Stimulated activated CD8-positive, alpha-beta memory T cell treated with anti-CD3 and anti-CD28 coated beads, Interleukin-2, amount 100 ng/mL, for 48 hours (primary cell): Measurements from ENCODE around the gene MMP15.
"Not testable (repeated sequence)": the region's sequence is repeated elsewhere in the genome, so short reads cannot be mapped to it uniquely, and the experiment has no call there.

Experiments
- DNase-seq, 2 donors: peaks; one replicate each; pipeline ENCODE4 v3.0.0-alpha.2; 2020; ENCODE audit warnings: low read depth in 2 of 2

Gene MMP15

DNA sequence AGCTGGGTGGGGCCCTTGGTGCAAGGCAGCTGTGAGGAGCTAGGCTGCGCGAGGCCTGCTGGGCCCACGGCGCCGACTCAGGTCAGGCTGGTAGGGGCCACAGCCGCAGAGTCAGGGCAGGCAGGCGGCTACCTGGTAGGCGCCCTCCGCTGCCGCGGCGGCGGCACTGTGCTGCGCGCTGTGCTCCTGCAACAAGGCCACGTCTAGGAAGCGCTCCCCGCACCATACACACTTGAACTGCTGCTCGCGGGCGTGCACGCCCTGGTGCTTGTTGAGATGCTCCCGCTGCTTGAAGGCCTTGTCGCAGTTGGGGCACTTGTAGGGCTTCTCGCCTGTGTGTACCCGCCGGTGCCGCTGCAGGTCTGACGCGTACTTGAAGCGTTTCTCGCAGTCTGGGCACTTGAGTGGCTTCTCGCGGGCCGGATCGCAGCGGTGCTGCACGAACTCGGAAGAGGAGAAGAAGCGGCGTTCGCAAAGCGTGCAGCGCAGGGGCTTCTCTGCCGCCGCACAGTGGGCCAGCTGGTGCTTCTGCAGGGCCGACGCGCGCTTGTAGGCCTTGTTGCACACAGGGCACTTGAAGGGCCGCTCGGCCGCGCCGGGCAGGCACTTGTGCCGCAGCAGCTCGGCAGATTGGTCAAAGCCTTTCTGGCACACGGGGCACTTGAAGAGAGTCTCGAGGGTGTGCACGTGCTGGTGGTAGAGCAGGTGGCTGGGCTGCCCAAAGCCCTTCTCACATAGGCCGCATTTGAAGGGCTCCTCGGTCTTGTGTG, 29.0 kb upstream of the MMP15 start:
- DNase-seq: no peak

DNA sequence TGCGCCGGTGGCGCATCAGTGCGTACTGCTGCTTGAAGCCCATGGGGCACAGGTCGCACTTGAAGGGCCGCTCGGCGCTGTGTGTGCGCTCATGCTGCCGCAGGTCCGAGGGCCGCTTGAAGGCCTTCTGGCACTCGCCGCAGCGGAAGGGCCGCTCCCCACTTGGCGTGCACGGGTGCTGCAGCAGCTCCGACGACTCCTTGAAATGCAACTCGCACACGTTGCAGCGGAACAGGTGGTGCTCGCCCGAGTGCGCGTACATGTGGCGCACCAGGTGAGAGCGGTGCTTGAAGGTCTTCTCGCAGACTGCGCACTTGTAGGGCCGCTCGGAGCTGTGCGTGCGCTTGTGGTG, 28.4 kb upstream of the MMP15 start:
- DNase-seq: no peak

GRCh38 chr16:57997528-57998265, 27.9 kb upstream of the MMP15 start:
- DNase-seq: no peak

GRCh38 chr16:57998486-57998885, 27.1 kb upstream of the MMP15 start:
- peak; percentile 45 to 60 for DNase-seq

GRCh38 chr16:57998992-57999365, 26.6 kb upstream of the MMP15 start:
- DNase-seq: no peak

- DNase-seq: no peak
Observed at GRCh38 chr16:57999366-57999970, 26.1 kb upstream of the MMP15 start.

DNA sequence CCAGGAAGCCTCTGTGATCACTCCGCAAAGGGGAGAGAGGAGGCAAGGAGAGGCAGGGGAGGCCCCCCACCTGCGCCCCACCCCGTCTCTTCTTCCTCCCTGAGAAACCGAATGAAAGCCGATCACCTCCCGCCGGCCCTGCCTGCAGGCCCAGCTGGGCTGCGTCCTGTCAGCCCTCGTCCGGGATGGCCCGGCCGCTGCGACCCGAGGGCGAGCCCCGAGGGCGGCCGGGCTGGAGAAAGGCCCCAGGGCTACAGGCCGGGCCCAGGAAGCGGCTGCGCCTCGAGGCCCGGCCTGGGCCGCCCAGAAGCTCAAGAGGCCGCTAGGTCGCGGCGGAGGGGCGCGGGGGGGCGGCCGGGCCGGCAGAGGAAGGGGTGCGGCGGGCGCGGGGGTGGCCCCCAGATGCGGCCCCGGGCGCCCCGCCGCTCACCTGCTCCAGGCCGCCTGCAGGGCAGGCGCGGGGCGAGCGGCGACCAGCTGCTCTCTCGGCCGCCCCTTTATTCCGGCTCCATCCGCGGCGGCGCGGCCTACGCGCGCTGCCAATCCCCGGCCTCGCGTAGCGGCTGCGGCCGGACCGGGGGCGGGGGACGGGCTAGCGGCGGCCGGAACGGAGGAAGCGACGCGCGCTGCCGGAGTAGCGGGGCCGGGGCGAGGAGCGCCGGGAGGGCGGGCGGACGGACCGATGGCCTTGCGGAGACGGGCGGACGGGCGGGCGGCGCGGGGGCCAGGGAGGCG, 25.4 kb upstream of the MMP15 start, which contains the start of gene ZNF319:
Gene ZNF319 (minus strand): TSS at position 702 of the 735 bp plus-strand sequence. CDS start 2,407 bp downstream, outside the sequence.
- DNase-seq: no peak

GRCh38 chr16:58000706-58001676, 24.6 kb upstream of the MMP15 start, which contains the start of gene USB1:
Gene USB1, plus strand, starts transcription at chr16:58001407. Its CDS starts 77 bp downstream, at chr16:58001484.
- DNase-seq: peak; percentile 75 to 81

DNA sequence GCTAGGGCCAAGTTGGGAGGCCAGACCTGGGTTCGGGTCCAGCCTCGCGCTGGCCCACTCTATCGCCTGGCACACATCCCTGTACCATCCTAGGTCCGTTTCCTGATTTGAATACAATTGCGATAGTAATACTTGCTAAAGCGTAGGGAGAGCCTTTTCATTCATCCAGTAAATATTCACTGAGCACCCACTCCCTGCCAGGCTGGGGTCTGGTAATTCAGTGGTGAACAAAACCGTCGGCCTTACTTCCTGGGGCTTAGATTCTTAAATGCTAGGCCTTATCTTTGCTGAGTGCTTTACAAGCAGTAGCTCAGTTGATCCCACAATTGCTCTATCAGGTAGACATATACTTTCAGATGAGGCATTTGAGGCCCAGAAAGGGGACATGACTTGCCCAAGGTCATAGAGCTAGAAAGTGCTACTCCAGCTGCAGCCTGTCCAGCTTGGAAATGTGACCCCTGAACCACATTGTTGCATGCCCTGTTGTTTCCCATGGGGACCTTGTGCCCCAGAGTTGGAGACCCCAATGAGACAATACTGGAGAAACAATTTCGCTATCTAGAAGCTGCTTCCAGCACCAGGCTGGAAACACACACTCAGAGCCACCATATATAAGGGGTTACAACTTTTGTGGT, 23.7 kb upstream of the MMP15 start:
- DNase-seq: no peak

DNA sequence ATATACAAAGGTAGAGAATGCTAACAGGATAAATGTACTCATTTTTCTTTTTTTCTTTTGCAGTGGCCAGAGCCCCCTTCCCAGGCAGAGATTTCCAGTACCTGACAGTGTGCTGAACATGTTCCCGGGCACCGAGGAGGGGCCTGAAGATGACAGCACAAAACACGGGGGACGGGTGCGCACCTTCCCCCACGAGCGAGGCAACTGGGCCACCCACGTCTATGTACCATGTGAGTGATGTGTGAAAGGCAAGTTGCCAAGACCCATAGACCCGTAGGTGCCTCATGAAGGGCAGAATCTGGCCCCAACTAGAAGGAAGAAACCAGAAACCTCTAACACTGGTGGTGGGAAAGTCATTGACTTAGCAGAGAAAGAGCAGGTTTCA, 23.1 kb upstream of the MMP15 start:
- DNase-seq: no peak

DNA sequence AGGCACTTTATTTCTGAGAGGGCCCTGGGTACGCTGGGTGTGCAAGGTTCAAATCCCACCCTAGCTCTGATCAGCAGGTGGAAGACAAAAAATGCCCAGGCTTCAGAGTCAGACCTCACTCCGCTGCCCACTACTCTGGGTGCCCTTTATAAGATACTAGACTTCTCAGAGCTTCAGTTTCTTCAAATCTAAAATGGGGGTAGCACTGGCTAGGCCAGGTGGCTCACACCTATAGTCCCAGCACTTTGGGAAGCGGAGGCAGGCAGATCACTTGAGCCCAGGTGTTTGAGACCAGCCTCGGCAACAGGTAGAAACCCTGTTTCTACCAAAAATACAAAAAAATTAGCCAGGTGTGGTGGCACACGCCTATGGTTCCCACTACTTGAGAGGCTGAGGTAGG, 22.6 kb upstream of the MMP15 start:
- DNase-seq: no peak

DNA sequence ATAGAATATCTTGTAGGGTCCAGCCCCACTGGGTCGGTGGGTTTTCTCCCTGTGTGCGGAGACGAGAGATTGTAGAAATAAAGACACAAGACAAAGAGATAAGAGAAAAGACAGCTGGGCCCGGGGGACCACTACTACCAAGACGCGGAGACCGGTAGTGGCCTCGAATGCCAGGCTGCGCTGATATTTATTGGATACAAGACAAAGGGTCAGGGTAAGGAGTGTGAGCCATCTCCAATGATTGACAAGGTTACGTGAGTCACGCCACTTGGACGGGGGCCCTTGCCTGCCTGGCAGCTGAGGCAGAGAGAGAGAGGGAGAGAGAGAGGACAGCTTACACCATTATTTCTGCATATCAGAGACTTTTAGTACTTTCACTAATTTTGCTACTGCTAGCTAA, 20.8 kb upstream of the MMP15 start:
- not testable (repeated sequence) for DNase-seq

DNA sequence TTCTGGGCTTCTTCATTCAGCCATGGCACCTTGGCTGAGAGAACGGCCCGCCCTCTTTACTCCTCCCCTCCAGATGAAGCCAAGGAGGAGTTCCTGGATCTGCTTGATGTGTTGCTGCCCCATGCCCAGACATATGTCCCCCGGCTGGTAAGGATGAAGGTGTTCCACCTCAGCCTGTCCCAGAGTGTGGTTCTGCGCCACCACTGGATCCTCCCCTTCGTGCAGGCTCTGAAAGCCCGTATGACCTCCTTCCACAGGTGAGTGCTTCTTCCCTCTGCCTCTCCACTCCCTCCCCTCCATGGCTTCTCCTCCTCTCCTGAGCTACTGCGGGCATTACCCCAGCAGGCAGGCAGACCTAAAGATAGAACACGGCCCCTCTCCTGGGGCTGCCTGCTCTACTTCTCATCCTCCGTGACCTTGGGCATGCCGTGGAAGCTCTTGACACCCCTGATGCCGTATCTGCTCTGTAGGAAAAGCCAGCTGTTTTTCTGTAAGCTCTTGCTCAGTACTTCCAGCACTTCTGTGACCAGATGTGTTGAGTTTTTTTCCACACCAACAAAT, 15.6 kb upstream of the MMP15 start:
- no peak for DNase-seq

DNA sequence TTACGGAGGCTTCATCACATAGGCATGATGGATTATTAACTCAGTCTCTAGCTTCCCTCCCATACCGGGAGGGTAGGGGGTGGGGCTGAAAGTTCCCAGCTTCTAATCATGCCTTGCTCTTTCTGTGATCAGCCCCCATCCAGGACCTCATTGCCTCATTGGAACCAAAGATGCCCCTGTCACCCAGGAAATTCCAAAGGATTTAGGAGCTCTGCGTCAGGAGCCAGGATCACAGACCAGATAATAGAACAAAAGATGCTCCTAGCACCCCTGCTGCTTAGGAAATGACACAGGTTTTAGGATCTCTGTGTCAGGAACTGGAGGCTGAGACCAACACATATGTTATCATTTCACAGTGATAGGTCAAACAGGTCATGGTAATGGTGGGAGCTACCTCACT, 14.7 kb upstream of the MMP15 start:
- DNase-seq: no peak

DNA sequence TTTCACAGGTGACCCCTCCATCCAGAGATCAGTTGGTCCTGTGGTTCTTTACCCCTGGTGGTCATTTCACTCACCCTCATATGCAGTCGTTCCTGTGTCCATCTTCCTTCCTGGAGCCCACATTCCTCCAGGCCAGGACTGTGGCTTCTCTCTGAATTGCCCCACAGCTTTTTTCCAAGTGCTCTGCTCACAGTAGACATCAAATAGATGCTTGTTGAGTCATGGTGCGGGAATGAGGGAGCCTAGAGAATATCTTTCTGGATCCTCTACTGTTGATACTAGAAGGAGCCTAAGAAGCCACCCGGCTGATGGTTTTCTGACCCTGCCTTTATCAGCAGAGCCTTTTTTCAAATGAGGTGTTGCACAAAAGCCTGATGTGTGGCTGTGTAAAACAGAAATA, 13.9 kb upstream of the MMP15 start:
- DNase-seq: no peak

GRCh38 chr16:58012481-58012880, 13.1 kb upstream of the MMP15 start:
- no peak for DNase-seq

- no peak for DNase-seq
Observed at GRCh38 chr16:58013201-58013956, 12.2 kb upstream of the MMP15 start.

DNA sequence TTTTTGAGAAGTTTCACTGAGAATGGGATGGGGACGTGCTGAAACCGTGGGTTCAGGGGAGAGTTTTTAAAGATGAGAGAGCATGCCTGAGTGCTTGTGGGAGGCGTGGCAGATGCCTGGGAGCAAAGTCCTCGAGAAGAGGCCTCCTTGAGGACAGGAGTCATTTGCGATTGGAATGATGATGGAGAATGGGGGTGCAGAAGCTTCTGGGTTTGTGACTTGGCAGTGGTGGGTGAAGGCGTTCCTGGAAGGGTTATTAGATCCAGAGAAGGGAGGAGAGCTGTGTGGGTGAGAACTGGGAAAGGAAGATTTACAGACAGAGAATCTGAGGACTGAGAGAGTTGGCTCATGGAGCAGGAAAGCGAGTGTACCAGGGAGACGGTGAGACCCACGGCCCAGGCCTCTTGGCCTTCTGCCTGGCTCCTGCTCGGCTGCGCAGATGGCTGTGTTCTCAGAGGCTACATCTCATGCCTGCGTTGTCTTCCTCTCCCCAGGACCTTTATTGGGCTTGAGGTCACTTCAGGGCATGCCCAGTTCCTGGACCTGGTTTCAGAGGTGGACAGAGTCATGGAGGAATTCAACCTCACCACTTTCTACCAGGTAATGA, 8.6 kb upstream of the MMP15 start:
- DNase-seq: no peak

DNA sequence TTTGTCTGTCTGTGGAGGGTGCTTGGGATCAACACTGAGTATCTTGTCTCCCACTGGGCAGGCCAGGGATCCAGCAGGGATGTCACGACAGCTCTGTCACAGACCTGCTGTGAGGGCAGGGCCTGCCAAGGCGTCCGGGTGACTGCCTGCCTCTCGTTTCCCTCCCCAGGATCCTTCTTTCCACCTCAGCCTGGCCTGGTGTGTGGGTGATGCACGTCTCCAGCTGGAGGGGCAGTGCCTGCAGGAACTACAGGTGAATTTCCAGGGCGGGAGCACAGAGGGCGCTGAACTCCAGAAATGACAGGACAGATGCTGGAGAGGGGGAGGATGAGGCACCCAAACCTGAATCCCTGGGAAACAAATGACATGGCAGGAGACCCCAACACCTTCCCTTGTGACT, 6.8 kb upstream of the MMP15 start:
- DNase-seq: no peak
